Glomerular endothelial cell (primary cell): ENCODE measurements around the gene YY1AP1. TPM values are rescaled to one million over a fixed set of nuclear protein-coding genes. Genes with fewer than 3 reads are reported as not detected.
"Not testable (repeated sequence)": the region's sequence is repeated elsewhere in the genome, so short reads cannot be mapped to it uniquely, and the experiment has no call there.

ENCODE experiments used
- DNase-seq: peaks from one replicate; pipeline ENCODE4 v3.0.0-alpha.2; 2011; ENCODE audit warnings: low read depth, low spot score; ENCODE audit errors: extremely low read depth
- total RNA-seq: library from RNA; depleted of rRNA; stranded (reverse); fragments of >200 nt; gene quantifications from 2 replicates; pipeline ENCODE4 v1.2.3, GENCODE V29; 2015

The YY1AP1 gene
- total RNA-seq, 1 donor from 2014 or later: 42.1 TPM

DNA sequence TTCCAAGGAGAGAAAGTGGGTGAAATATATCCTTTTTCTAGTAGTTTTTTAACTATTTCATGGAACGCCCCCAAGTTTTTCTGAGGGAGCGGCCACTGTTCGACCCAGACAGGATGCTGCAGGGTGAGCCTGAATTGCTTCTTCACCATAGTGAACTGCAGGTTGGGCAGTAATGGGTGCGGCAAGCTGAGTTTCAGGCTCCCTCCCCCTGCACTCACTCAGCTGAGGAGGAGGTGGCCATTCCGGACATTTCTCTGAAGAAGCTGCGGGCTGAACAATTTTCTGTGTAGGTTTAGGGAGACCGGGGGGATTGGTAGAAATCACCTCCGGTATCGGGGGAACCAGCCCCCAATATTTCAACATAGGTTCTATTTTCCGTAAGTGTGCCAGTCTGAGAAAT is 8.5 kb upstream of the YY1AP1 start:
- no peak for DNase-seq

- no peak for DNase-seq
Observed at GRCh38 chr1:155696524-155696923, 8.0 kb upstream of the YY1AP1 start.

GRCh38 chr1:155695608-155696007 is 7.0 kb upstream of the YY1AP1 start:
- DNase-seq: no peak

DNA sequence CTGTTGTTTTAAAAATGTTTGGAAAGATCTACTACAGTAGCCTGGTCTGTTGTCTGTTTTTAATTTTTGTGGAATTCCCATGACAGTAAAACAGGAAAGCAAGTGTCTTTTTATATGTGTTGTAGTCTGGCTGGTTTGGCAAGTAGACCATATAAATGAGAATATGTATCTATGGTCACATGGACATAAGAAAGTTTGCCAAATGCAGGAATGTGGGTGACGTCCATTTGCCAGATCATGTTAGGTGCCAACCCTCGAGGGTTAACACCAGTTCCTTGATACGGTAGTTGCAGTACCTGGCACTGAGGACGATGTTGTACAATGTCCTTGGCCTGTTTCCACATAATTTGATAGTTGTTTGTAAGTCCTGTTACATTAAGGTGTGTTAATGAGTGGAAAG is 6.5 kb upstream of the YY1AP1 start:
- DNase-seq: no peak

DNA sequence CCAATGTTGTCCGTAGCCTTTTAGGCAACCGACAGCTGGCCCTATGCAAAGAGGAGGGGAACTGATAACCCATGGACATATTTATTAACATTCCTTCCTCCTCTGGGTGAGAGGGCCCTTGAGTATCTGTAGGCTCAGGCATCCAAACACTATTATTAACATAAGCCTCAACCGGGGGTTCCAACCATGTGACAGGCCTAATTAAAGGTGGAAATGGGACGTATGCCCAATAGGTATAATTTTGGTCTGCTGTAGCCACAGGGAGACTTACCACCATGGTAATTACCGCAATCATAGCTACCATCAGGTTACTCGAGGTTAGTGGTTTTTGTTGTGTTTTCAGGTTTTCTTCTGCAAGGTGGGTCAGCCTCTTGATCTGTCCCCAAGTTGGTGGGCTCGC is 5.6 kb upstream of the YY1AP1 start:
- no peak for DNase-seq

- no peak for DNase-seq
Observed at GRCh38 chr1:155691992-155692528, 3.5 kb upstream of the YY1AP1 start.

DNA sequence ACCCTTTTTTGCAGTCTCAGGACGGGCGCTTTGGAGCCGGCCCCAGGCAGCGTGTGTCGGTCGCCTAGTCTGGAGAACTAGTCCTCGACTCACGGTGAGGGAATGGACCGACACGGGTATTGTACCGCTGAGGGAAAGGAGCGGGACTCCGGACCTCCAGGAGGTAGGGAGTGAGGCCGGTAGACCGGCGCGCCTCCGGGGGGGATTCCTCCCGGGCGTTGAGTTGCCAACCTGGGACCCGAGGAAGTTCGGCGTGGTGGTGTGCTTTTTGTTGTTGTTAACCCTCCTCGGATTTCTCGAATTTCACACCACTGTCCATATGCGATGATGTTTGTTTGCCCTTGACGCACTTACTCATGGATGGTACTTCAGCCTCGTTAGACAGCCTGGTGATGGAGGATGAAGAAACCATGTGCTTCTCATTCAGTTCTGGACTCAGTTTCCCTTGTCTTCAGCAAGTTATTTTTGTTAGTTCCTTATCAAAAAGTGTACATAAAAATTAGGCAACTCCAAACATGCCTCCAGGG is 570 bp upstream of the YY1AP1 start, which contains the start of gene DAP3:
Gene DAP3 (plus strand): TSS at position 11 of the 527 bp plus-strand sequence. CDS start 20,689 bp downstream, outside the sequence.
- not testable (repeated sequence) for DNase-seq

GRCh38 chr1:155687705-155688323 is 760 bp downstream of the YY1AP1 start:
- not testable (repeated sequence) for DNase-seq

- DNase-seq: no peak
Observed at GRCh38 chr1:155681776-155682175, 6.8 kb downstream of the YY1AP1 start.

DNA sequence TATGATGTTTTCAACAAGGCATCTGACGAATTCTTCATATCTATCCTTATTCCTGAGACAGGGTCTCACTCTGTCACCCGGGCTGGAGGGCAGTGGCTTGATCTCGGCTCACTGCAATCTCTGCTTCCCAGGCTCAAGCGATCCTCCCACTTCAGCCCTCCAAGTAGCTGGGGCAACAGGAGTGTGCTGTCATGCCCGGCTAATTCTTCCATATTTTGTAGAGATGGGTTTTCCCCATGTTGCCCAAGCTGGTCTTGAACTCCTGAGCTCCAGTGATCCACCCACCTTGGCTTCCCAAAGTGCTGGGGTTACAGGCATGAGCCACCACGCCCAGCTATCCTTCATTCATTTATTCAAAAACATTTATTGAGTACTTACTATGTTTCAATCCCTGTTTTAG is 8.0 kb downstream of the YY1AP1 start:
- no peak for DNase-seq

DNA sequence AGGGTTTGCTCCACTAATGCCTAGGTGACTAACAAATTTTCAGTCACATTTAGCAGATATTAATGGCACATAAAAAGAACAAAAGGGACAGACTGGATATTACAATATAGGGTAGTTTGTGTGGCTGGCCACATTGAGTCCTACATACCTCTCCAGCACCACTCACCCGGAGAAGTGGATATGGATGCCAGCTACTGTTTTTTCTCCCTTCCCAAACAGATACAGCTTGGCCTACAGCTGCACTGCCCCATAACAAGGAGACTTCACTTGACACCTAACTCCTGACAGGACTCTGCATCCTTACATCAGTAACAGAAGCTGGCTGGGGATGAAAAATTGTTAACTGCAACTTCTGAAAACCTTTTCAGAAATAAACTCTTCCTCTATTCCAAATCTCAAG is 9.6 kb downstream of the YY1AP1 start:
- DNase-seq: not testable (repeated sequence)

DNA sequence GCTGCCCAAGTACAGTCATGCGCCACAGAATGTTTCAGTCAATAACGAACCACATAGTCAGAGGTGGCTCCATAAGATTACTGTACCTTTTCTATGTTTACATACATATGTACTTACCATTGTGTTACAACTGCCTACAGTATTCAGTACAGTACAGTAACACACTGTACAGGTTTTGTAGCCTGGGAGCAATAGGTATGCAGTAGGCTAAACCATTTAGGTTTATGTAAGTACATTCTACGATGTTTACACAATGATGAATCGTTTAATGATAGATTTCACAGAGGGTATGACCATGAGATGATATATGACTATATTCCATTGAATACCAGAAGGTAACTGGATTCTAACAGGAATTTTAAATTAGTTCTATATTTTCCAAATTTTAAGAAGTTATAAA is 10.5 kb downstream of the YY1AP1 start:
- DNase-seq: no peak

DNA sequence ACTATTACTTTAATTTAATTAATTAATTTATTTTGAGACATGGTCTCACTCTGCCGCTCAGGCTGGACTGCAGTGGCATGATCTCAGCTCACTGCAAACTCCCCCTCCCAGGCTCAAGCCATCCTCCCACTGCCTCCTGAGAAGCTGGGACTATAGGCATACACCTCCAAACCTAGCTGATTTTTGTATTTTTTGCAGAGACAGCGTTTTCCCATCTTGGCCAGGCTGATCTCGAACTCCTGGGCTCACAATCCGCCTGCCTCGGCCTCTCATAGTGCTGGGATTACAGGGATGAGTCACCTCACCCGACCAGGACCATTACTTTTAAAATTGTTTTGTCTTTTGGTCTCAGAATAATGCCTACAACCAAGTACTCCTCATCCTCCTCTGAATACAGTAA is 15.6 kb downstream of the YY1AP1 start:
- DNase-seq: no peak

DNA sequence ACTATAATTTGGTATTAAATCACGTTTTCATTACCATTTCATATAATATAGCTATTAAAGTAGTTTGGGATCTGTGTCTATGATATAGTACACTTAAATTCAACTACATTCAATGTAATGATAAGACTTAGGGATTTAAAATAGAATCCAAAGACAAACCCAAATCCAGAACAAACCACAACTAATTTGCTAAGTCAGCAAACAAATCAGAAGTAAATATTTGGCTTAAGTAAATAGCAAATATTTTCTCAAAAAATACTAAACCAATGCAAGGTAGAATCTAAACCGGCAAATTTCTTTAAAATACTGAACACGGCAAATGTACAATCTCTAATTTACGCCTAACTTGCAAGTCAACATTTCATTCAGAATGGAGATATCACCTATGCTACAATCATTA is 16.8 kb downstream of the YY1AP1 start:
- no peak for DNase-seq

DNA sequence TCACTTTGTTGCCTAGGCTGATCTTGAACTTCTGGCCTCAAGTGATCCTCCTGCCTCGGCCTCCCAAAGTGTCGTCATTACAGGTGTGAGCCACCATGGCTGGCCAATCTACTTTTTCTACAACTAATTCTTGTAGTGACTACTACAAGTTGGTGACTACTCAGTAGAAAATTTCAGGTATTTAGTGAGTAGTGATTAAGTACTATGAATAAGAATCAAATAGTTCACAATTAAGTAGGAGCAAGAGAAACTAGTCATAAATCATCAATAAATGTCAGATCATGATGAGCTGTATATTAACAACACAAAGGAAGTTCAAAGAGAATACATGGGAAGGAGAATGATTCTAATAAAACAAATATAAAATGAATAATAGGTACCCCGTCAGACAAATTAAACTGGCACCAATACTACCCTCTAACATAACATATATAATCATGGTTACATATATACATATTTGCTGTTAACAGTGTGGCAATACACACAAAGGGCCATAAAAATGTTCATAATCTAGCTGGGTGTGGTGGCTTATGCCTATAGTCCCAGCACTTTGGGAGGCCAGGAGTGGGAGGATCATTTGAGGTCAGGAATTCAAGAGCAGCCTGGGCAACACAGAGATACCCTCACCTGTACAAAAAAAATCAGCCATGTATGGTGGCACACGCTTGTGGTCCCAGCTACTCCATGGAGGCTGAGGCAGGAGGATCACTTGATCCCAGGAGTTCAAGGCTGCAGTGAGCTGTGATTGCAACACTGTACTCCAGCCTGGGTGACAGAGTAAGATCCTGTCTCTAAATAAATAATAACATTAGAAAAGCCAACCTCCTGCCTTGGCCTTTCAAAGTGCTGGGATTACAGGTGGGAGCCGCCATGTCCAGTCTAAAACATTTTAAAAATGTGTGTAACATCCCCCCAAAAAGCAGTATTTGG is 19.1 kb downstream of the YY1AP1 start:
- no peak for DNase-seq

GRCh38 chr1:155661239-155661638 is 27.3 kb downstream of the YY1AP1 start:
- DNase-seq: not testable (repeated sequence)

DNA sequence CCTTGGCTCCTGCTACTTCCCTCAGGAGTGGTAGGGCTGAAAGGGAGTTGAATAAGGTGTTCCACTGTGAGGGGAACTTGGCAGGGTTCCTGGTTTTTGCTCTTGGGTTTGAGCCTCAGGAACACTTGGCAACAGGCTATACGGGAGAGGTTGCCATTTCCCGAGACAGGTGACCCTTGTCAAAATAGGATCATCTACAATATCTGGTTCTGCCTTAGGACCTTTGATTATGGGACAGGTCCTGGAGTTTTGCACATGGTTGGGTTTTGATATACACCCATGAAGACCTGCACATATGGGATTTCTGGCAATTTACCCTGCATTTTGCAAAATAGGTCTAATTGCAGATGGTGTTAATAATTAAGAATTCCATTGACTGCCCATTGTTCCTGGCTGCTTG is 31.1 kb downstream of the YY1AP1 start:
- no peak for DNase-seq

DNA sequence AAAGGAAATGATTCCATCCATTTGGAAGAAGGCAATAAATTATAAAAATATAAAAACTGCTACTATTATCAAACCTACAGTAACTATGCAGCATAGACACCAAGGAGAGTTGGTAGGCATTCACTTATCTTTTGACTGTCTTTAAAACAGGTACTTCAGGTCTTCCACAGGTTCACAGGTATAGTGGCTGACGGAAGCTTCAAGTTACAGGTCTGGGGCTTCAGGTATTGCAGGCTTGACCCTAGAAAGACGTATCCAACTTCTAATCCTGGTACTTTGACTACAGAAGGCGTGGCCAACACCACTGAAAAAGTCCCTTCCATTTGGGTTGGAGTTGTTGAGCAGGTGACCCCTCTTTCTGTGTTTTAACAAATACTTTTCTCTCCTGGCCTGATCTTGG is 35.6 kb downstream of the YY1AP1 start:
- DNase-seq: no peak

- no peak for DNase-seq
Observed at GRCh38 chr1:155651861-155652661, 36.5 kb downstream of the YY1AP1 start.

DNA sequence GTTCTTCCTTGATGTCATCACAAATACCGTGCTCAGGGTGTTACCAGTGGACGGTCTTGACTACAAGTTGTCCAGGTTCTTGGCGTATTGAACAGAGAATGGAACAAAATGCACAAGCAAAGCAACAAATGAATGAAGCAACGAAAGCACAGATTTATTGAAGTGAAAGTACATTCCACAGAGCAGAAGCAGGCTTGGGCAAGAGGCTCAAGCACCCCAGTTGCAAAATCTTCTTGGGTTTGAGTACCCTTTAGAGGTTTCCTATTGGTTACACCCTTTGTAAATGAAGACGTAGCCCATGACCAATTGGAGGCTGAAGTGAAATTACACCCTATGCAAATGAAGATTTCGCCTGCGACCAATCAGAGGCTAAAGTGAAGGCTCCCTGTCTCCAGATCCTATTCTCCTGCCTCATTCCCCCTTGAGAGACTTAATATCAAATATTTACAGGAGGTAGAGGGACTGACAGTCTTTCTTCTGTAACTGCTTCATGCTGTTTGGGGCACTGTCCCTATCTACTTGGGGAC is 38.3 kb downstream of the YY1AP1 start:
- DNase-seq: no peak
